ENCODE data around the gene LIMS4.
"Not testable (repeated sequence)": the region's sequence is repeated elsewhere in the genome, so short reads cannot be mapped to it uniquely, and the experiment has no call there.

Gene LIMS4

DNA sequence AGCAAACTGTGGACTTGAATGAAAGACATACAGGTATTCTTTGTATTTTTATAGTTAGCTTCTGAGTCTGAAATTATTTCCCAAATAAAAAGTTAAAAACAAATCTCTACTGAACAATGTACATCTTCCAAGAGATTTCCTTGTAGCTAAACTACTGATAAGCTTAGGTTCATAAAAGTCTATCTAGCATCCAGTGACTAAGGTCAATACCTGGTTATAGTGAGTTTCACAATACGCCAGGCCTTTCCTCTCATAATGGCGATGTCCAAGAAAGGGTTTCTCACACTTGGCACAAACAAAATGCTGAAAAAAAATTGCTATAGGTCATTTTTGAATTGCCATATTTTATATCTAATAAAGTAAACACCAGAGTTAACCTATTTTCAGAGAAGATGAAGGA lies 21.7 kb downstream of the LIMS4 start:
- not testable (repeated sequence) for DNase-seq (ENCODE audit: low read depth in 2 of 2)

DNA sequence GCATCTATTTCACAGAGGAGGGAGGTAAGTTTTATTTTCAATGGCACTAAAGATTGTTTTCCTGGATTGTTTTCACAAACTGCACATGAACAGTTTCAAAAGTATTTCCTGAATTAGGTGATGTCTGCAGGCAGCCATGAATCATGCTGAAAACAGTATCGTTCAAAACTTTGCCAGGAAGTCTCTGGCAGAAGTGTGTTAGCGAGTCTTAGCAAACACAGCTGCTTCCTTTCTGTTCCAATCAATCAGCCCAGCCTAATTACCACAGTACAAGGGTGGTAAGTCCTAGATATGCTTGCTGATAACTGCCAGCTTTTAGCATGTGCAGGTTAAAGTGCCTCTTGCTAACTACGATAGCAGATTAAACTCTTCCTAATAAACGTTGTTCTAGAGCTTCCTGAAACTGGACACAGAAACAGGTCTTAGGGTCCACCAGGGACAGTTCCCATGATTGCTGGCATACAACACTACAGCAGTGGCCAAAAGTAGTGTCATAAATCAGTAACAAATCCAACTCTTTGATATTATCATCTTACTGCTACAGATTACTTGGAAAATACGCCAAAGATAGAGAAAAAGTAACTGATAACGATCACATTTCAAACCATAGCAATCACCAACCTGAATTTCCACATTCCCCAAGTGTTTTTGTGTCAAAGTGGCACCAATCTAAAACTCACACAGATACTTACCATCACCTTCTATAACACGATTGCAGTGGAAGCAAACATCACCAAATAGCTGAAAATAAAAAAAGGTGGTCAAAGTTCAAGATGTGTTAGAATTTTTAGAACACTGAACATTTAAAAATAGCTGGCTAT lies 23.3 kb downstream of the LIMS4 start:
- not testable (repeated sequence) for DNase-seq (ENCODE audit: low read depth in 2 of 2)

DNA sequence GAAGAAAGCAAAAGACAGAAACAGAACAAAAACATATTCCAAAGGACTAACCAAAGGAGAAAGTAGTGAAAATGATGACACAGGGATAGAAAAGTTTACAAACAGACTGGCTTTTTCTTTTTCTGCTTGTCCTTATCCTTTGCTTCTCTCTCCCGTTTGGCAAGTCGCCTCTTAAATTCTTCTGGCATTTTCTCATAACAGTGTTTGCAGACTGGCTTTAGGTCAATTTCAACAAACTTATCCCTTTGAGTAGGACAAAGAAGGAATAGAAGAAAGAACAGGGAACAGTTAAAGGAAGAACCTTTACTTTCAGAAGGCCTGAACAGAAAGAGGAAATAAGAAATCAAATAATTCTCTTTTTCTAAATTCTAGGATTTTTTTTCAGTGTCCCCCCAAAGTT lies 26.0 kb downstream of the LIMS4 start:
- not testable (repeated sequence) for DNase-seq (ENCODE audit: low read depth in 2 of 2)

DNA sequence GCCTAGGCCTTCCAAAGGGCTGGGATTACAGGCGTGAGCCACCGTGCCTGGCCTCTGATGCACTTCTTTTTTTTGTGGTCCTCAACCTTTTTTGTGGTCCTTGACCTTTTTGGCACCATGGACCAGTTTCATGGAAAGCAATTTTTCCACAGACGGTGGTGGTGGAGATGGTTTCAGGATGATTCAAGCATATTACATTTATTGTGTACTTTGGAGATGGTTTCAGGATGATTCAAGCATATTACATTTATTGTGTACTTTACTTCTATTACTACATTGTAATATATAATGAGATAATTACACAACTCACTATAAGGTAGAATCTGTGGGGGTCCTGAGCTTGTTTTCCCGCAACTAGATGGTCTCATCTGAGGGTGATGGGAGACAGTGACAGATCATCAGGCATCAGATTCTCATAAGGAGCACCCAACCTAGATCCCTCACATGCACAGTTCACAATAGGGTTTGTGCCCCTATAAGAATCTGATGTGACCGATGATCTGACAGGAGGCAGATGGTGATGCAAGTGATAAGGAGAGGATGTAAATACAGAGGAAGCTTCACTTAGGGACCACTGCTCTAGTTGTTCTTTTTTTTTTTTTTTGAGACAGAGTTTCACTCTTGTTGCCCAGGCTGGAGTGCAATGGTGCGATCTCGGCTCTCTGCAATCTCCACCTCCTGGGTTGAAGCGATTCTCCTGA lies 29.2 kb downstream of the LIMS4 start:
- not testable (repeated sequence) for DNase-seq (ENCODE audit: low read depth in 2 of 2)

DNA sequence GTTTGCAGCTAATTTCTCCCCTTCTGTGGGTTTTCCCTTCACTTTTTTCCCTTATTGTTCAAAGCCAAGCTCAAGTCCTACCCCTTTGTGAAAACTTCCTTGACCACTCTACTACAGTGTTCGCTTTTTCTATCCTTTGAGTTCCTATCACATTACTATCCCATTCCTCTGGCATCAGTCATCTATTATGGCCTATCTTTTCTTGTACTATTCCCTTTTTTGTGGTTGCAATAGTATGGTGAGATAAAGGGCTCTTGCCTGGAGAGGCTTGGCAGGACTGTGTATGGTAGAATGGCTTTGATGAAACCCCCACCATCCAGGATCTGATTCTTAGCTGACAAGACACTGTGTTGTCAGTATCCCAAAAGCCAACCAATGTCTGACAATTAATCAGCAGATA lies 30.7 kb downstream of the LIMS4 start:
- not testable (repeated sequence) for DNase-seq (ENCODE audit: low read depth in 2 of 2)

DNA sequence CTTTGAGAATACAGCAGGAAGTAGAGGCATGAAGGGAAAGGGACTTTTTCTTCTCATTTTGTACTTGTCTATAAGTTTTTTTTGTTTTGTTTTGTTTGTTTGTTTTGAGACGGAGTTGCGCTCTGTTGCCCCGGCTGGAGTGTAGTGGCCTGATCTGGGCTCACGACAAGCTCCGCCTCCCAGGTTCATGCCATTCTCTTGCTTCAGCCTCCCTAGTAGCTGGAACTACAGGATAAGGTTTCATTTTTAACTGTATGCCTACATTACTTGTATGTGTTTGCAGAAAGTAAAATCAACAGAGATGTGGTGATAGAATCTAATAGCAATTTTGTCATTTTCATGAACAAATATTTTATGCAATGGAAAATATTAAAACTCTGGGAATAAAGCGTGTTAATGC lies 38.1 kb downstream of the LIMS4 start:
- DNase-seq (ENCODE audit: low read depth in 2 of 2) = not testable (repeated sequence)

GRCh38 chr2:110425725-110426124 lies 46.9 kb downstream of the LIMS4 start:
- not testable (repeated sequence) for DNase-seq (ENCODE audit: low read depth in 2 of 2)

DNA sequence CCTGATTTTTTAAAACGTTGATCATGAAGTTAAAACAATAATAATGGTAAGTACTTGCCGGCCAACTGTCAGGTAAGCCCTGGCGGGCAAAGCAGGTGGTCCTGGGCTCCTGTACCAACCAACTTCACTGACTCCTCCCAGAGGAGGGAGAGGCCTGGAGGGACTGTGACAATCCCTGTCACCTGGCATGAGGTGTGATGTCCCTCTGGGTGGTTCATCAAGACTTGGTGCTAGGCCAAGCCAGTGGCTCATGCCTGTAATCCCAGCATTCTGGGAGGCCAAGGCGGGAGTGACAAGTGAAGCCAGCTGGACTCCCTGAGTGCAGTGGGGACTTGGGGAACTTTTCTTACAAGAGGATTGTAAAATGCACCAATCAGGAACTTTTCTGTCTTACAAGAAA lies 48.2 kb downstream of the LIMS4 start:
- not testable (repeated sequence) for DNase-seq (ENCODE audit: low read depth in 2 of 2)

GRCh38 chr2:110423574-110423962 lies 49.0 kb downstream of the LIMS4 start:
- not testable (repeated sequence) for DNase-seq (ENCODE audit: low read depth in 2 of 2)

GRCh38 chr2:110422852-110423573 lies 49.6 kb downstream of the LIMS4 start:
- not testable (repeated sequence) for DNase-seq (ENCODE audit: low read depth in 2 of 2)

DNA sequence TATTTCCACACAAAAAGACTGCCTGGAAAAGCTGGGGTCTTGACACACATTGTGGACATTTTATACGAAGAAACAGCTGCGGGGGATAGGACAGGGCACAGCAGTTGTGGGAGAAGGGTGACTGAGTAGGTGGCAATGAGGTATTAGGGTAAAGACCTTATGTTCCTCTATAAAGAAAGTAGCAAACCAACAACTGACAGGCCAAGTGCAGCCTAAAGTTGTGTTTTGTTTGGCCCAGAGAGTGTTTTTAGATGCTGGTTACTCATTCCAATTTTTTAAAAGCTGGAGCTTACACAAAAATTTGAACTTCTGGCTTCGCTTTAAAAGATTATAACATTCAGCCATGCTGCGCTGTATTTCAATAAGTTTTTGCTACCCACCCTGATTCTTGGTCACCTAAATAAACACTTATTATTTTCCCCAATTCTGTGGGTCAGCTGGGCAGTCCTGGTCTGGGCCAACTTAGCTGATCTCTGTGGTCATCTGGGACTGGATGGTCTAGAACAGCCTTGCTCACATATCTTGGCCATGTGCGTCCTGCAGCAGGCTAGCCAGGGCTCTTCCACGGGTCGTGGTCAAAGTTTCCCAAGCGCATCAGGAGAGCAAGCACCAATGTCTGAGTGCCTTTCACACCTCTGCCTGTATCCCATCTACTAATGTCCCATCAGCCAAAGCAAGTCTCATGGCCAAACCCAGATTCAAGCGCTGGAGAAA lies 51.8 kb downstream of the LIMS4 start:
- not testable (repeated sequence) for DNase-seq (ENCODE audit: low read depth in 2 of 2)

DNA sequence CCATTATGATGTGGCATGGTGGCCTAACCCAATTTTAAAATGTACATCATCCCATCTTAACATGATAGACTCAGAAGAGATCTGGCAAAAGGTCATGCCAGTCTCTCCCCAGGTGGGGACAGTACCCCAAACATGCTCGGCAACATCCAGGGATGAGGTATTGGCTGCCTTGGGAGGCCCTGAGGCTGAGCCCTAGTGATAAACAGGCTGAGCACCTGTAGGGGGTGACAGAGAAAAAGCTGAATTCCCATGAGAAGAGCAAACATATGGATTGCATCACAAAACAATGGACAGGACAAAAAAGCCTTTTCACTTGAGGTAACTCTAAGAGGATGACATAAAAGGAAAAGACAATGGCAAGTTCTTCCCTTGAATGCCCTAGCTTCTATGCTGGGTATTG lies 65.5 kb downstream of the LIMS4 start:
- DNase-seq (ENCODE audit: low read depth in 2 of 2) = not testable (repeated sequence)

- not testable (repeated sequence) for DNase-seq (ENCODE audit: low read depth in 2 of 2)
Observed at GRCh38 chr2:110404988-110405387, 67.6 kb downstream of the LIMS4 start.

DNA sequence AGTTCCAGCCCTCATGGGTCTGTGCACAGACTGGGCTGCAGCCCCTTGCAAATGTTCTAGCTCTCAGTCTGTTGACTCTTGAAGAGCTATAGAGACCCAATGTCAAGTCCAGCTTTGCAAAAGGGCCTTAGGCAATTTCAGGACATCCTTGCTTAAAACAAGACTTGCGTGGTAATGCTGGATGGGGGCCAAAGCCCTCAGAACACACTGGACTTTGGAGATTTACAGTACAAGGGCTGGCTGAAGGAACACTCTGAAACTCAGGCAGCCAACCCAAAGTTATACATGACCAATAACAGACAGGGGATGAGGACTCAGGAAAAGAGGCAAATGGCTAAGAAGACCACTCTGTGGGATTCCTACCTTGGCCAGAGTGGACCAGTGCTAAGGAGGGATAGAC lies 68.4 kb downstream of the LIMS4 start:
- DNase-seq (ENCODE audit: low read depth in 2 of 2) = not testable (repeated sequence)

GRCh38 chr2:110401001-110401618 lies 71.5 kb downstream of the LIMS4 start:
- not testable (repeated sequence) for DNase-seq (ENCODE audit: low read depth in 2 of 2)

DNA sequence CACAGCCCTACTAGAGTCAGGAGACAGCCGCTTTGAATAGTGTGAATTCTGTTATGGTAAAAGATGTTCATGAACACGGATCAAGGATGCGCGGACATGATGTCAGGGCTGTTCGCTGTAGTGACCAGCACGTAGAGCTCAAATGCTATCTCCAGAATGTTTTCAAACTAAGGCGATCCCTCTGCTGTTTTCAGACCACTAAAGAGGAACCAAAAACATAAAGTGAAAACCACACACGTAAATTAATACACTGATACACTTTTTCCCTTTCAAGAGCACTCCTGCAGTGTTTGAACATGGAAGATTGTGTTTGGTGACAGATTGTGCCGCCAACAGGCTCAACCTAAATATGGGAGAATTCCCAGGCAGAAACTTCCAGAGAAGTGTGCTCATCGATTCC lies 73.2 kb downstream of the LIMS4 start:
- DNase-seq (ENCODE audit: low read depth in 2 of 2) = not testable (repeated sequence)

- not testable (repeated sequence) for DNase-seq (ENCODE audit: low read depth in 2 of 2)
Observed at GRCh38 chr2:110395990-110396389, 76.6 kb downstream of the LIMS4 start.
